HCT116 (cell line): ENCODE results near the gene LTC4S. TPM values are rescaled to one million over a fixed set of nuclear protein-coding genes. Genes with fewer than 3 reads are reported as not detected.

Experiments
- ATAC-seq: fragments of 200-7000 bp; cut with Tn5 transposase; 2 replicates; pipeline ENCODE4 v1.9.1; 2020; ENCODE audit warnings: mild to moderate bottlenecking, moderate library complexity
- BruUV-seq: library from RNA; stranded (reverse); fragments of 400-500 nt; replicated peaks from 2 replicates; lab custom pipeline; 2021; lab: Mats Ljungman, UMichigan
- CTCF ChIA-PET: fragments of 300-600 bp; sonication (Branson Sonifier 250); formaldehyde crosslinking; loops from one replicate; lab custom pipeline; 2021; ENCODE audit warnings: antibody characterized with exemption; lab: Charles Lee
- POLR2A ChIA-PET: fragments of 300-600, 350-600 bp; sonication (Branson Sonifier 250); formaldehyde crosslinking; loops from one replicate; lab custom pipeline; 2021; ENCODE audit warnings: antibody characterized with exemption; lab: Charles Lee
- RAD21 ChIA-PET, 2 experiments: fragments of 300-600 bp; sonication (Branson Sonifier 250); formaldehyde crosslinking; loops; one replicate each; lab custom pipeline; 2023; ENCODE audit warnings: low total read pairs in 2 of 2; ENCODE audit not compliant: uncharacterized antibody in 2 of 2, unreplicated experiment in 2 of 2, low non-redundant PET in 1 of 2; lab: Charles Lee
- DNase-seq: peaks from one replicate; pipeline ENCODE4 v3.0.0-alpha.2; 2010; ENCODE audit warnings: low read depth, low spot score
- H2AFZ ChIP-seq: fragments of 200-600 bp; shearing (Covaris generic), sonication (generic); 2 replicates; pipeline ENCODE4 v1.6.1; 2017; ENCODE audit warnings: low read depth, mixed run types, mixed read lengths, antibody characterized with exemption, low read length; ENCODE audit not compliant: poor library complexity, severe bottlenecking
- H3K27ac ChIP-seq: 2 replicates; pipeline ENCODE4 v1.5.1; 2012; ENCODE audit warnings: low read depth, low read length
- H3K27me3 ChIP-seq: fragments of 200-600 bp; sonication (generic); 2 replicates; pipeline ENCODE4 v1.6.1; 2016; ENCODE audit warnings: mixed run types, low read length, mixed read lengths; ENCODE audit not compliant: insufficient read depth
- H3K36me3 ChIP-seq, 2 experiments: fragments of 200-500 bp in 1 of 2; fragments of 200-600 bp in 1 of 2; sonication (Bioruptor generic) in 1 of 2; sonication (generic) in 1 of 2; 2 replicates each; pipeline versions ENCODE4 v1.5.1 to v1.6.1; 2014 to 2016; ENCODE audit warnings: low read length in 2 of 2, inconsistent platforms in 1 of 2, mixed read lengths in 1 of 2, mixed run types in 1 of 2; ENCODE audit not compliant: insufficient read depth in 2 of 2, control insufficient read depth in 1 of 2
- H3K4me1 ChIP-seq, 2 experiments: fragments of 200-600 bp in 1 of 2; sonication (generic) in 1 of 2; 2 replicates each; pipeline versions ENCODE4 v1.5.1 to v1.6.1; 2012 to 2017; ENCODE audit warnings: low read length in 2 of 2, inconsistent platforms in 1 of 2, mild to moderate bottlenecking in 1 of 2, mixed read lengths in 1 of 2, mixed run types in 1 of 2, moderate library complexity in 1 of 2; ENCODE audit not compliant: insufficient read depth in 2 of 2, control insufficient read depth in 1 of 2
- H3K4me2 ChIP-seq: fragments of 200-600 bp; sonication (generic); 2 replicates; pipeline ENCODE4 v1.6.1; 2017; ENCODE audit warnings: mixed run types, low read length, mixed read lengths
- H3K4me3 ChIP-seq, 2 experiments: fragments of 200-600 bp in 1 of 2; sonication (generic) in 1 of 2; replicated peaks in 1 of 2; 2 replicates each; pipeline ENCODE4 v1.5.1; 2011 to 2016; ENCODE audit warnings: low read length in 2 of 2, control low read depth in 1 of 2, low read depth in 1 of 2, mild to moderate bottlenecking in 1 of 2, mixed read lengths in 1 of 2, mixed run types in 1 of 2
- H3K79me2 ChIP-seq: fragments of 200-600 bp; sonication (generic); 2 replicates; pipeline ENCODE4 v1.6.1; 2017; ENCODE audit warnings: mild to moderate bottlenecking, mixed run types, low read length, moderate library complexity, mixed read lengths; ENCODE audit not compliant: insufficient read depth
- H3K9ac ChIP-seq: fragments of 200-600 bp; sonication (generic); 2 replicates; pipeline ENCODE4 v1.6.1; 2016; ENCODE audit warnings: low read length, mixed read lengths
- H3K9me2 ChIP-seq: fragments of 200-600 bp; sonication (generic), shearing (Covaris generic); 2 replicates; pipeline ENCODE4 v1.6.1; 2017; ENCODE audit warnings: mixed run types, mild to moderate bottlenecking, moderate library complexity; ENCODE audit not compliant: insufficient read depth
- H3K9me3 ChIP-seq, 2 experiments: fragments of 200-500 bp in 1 of 2; fragments of 200-600 bp in 1 of 2; sonication (Bioruptor generic) in 1 of 2; sonication (generic) in 1 of 2; 2 replicates each; pipeline ENCODE4 v1.6.1; 2014 to 2017; ENCODE audit warnings: low read length in 2 of 2, mixed read lengths in 2 of 2, inconsistent platforms in 1 of 2, low read depth in 1 of 2, mild to moderate bottlenecking in 1 of 2, mixed run types in 1 of 2, moderate library complexity in 1 of 2; ENCODE audit not compliant: control insufficient read depth in 1 of 2, insufficient read depth in 1 of 2
- H4K20me1 ChIP-seq: fragments of 200-600 bp; sonication (generic), shearing (Covaris generic); 2 replicates; pipeline ENCODE4 v1.6.1; 2017; ENCODE audit warnings: mixed run types, mild to moderate bottlenecking, moderate library complexity; ENCODE audit not compliant: insufficient read depth
- intact Hi-C: fragments of 100-400 bp; cut with micrococcal nuclease; formaldehyde crosslinking; loops from 2 replicates; pipeline ENCODE4 v1.10.0; 2022
- total RNA-seq: library from RNA; stranded (reverse); gene quantifications from one replicate; pipeline ENCODE4 v1.2.1, GENCODE V29; 2021; ENCODE audit not compliant: unreplicated experiment
- TF ChIP-seq, protein P1 (sequence below): IDR thresholded peaks from 2 replicates; pipeline ENCODE4 v1.6.1; 2011; ENCODE audit warnings: mild to moderate bottlenecking, low read length, moderate library complexity; ENCODE audit not compliant: insufficient replicate concordance; ENCODE audit errors: extremely low read depth
- TF ChIP-seq, protein P2 (sequence below), 3 experiments: fragments of 200-600 bp in 1 of 3; sonication (generic) in 1 of 3; IDR thresholded peaks in 2 of 3; conservative IDR thresholded peaks in 1 of 3; 2 replicates each; pipeline ENCODE4 v1.5.1; 2012 to 2017; ENCODE audit warnings: low read depth in 2 of 3, low read length in 2 of 3, antibody characterized with exemption in 1 of 3, borderline replicate concordance in 1 of 3, control low read depth in 1 of 3, mild to moderate bottlenecking in 1 of 3, mixed read lengths in 1 of 3, mixed run types in 1 of 3, moderate library complexity in 1 of 3; ENCODE audit not compliant: insufficient read depth in 1 of 3

The LTC4S gene
- total RNA-seq, 1 experiment from 2014 or later = 5.0 TPM

DNA sequence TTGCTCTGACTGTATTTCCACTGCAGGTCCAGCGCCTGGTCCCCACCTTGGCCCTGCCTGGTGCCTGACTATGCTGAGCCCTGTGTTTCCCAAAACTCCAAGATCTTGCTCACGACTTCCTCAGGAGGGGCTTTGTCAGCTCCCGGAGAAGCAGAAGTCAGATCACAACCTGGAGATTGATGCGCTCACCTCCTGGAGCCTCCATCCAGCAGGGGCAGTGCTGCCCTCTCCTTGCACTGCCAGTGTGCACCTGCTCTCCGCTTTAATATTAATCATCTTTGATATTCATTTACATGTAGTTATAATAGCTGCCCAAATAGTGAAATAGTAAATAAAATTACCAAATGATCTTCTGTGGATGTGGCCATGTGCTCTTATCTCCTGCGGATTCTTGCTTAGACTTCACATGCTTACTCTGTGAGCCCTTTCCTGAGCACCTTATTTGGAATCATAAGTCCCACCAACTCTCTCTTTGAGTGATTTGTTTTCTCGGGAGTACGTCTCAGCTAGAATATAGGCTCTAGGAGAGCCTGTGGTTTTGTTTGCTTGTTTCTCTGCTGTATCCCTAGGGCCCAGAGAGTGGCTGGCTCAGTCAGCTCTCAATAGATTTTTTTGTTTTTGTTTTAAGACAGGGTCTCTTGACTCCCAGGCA lies 43.8 kb upstream of the LTC4S start:
- no peak for DNase-seq
- BruUV-seq = no TSS peak
- Histone ChIP-seq H3K9me2 (no peaks in the 10 kb centered on the region), H4K20me1 (peaks cover 16% of the 10 kb centered on the region; the same call in 1 of the 2 replicates), H3K27me3 (no peaks in the 10 kb centered on the region), H3K9ac (no peak overlapping the region), H3K9me3 (no peaks in the 10 kb centered on the region), H3K27ac (no peak overlapping the region), H2AFZ (no peak overlapping the region)
- ChIA-PET RAD21 (no interaction called here), CTCF (no interaction called here)
- intact Hi-C loops = no loop called here
- TF ChIP-seq, protein P1, sequence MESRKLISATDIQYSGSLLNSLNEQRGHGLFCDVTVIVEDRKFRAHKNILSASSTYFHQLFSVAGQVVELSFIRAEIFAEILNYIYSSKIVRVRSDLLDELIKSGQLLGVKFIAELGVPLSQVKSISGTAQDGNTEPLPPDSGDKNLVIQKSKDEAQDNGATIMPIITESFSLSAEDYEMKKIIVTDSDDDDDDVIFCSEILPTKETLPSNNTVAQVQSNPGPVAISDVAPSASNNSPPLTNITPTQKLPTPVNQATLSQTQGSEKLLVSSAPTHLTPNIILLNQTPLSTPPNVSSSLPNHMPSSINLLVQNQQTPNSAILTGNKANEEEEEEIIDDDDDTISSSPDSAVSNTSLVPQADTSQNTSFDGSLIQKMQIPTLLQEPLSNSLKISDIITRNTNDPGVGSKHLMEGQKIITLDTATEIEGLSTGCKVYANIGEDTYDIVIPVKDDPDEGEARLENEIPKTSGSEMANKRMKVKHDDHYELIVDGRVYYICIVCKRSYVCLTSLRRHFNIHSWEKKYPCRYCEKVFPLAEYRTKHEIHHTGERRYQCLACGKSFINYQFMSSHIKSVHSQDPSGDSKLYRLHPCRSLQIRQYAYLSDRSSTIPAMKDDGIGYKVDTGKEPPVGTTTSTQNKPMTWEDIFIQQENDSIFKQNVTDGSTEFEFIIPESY = no peak
- TF ChIP-seq, protein P2, sequence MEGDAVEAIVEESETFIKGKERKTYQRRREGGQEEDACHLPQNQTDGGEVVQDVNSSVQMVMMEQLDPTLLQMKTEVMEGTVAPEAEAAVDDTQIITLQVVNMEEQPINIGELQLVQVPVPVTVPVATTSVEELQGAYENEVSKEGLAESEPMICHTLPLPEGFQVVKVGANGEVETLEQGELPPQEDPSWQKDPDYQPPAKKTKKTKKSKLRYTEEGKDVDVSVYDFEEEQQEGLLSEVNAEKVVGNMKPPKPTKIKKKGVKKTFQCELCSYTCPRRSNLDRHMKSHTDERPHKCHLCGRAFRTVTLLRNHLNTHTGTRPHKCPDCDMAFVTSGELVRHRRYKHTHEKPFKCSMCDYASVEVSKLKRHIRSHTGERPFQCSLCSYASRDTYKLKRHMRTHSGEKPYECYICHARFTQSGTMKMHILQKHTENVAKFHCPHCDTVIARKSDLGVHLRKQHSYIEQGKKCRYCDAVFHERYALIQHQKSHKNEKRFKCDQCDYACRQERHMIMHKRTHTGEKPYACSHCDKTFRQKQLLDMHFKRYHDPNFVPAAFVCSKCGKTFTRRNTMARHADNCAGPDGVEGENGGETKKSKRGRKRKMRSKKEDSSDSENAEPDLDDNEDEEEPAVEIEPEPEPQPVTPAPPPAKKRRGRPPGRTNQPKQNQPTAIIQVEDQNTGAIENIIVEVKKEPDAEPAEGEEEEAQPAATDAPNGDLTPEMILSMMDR (IDR thresholded peaks at IDR 0.05 in 2 of 3, conservative IDR thresholded peaks at IDR 0.05 in 1 of 3; ENCODE audit: borderline replicate concordance in 1 of 3, insufficient read depth in 1 of 3, low read depth in 2 of 3, low read length in 2 of 3) = peak in 1 of 3 experiments; percentile 19; a peak in 3 of 6 replicates
- TF ChIP-seq, all 23 proteins: peak for 1
- POLR2A ChIA-PET = no interaction called here
- no peaks in the 10 kb centered on the region; a peak in 2 of 4 replicates for H3K36me3 ChIP-seq
- peaks cover 82% of the 10 kb centered on the region for H3K79me2 ChIP-seq
- H3K4me1 ChIP-seq = no peaks in the 10 kb centered on the region
- no peak overlapping the region for H3K4me3 ChIP-seq
- no peak; the same call in 1 of the 2 replicates for ATAC-seq
- H3K4me2 ChIP-seq = no peak overlapping the region
